Bronchial epithelial cell (primary cell): ENCODE data around the gene KLK10. TPM values are rescaled to one million over a fixed set of nuclear protein-coding genes. Genes with fewer than 3 reads are reported as not detected.
A peak's percentile ranks its signal among the peaks of the same experiment; 100 is the strongest.

Source experiments
- DNase-seq: peaks from one replicate; pipeline ENCODE4 v3.0.0-alpha.2; 2010; ENCODE audit warnings: low read depth
- FAIRE-seq: peaks from 2 replicates; lab custom pipeline; 2011; peaks lifted over from hg19 to GRCh38; lab: Jason Lieb, UNC
- H3K27me3 ChIP-seq: 2 replicates; pipeline ENCODE4 v1.5.1; 2011; ENCODE audit warnings: low read length; ENCODE audit not compliant: control insufficient read depth, insufficient read depth
- H3K36me3 ChIP-seq: 2 replicates; pipeline ENCODE4 v1.5.1; 2011; ENCODE audit warnings: low read length; ENCODE audit not compliant: control insufficient read depth, insufficient read depth
- H3K4me3 ChIP-seq: 2 replicates; pipeline ENCODE4 v1.5.1; 2011; ENCODE audit warnings: mild to moderate bottlenecking, low read depth, low read length, control low read depth
- CTCF ChIP-seq: IDR thresholded peaks from 2 replicates; pipeline ENCODE4 v1.5.1; 2011; ENCODE audit warnings: mild to moderate bottlenecking, moderate library complexity, low read length, control low read depth, inconsistent platforms; ENCODE audit not compliant: insufficient read depth, severe bottlenecking
- total RNA-seq: library from RNA; depleted of rRNA; stranded (reverse); fragments of >200 nt; gene quantifications from 2 replicates; pipeline ENCODE4 v1.2.1, GENCODE V29; 2014

The KLK10 gene
- total RNA-seq, 1 donor from 2014 or later, result 6.6 TPM

GRCh38 chr19:51020988-51021651, 1.6 kb upstream of the KLK10 start:
- H3K27me3 ChIP-seq, result peaks cover 1% of the 10 kb centered on the region
- DNase-seq (peak; percentile 63), FAIRE-seq (peak; percentile 55)
- peak; percentile 71 for TF ChIP-seq CTCF
- H3K36me3 ChIP-seq, result no peaks in the 10 kb centered on the region
- no peak overlapping the region for H3K4me3 ChIP-seq

- FAIRE-seq (no peak), DNase-seq (no peak)
- TF ChIP-seq CTCF, result no peak
- H3K27me3 ChIP-seq, result peaks cover 1% of the 10 kb centered on the region
- H3K36me3 ChIP-seq, result no peaks in the 10 kb centered on the region
- H3K4me3 ChIP-seq, result peak overlapping the region; percentile 33
Measured at GRCh38 chr19:51018745-51019543, 565 bp downstream of the KLK10 start.

- H3K27me3 ChIP-seq, result peaks cover 1% of the 10 kb centered on the region
- DNase-seq, result peak; percentile 43
- TF ChIP-seq CTCF, result peak; percentile 96
Measured at GRCh38 chr19:51016798-51017683, 2.5 kb downstream of the KLK10 start.

GRCh38 chr19:51015691-51016267, 3.7 kb downstream of the KLK10 start:
- Histone ChIP-seq H3K27me3 (peaks cover 1% of the 10 kb centered on the region), H3K4me3 (no peak overlapping the region), H3K36me3 (no peaks in the 10 kb centered on the region)
- DNase-seq, result no peak
- no peak for FAIRE-seq
- no peak for TF ChIP-seq CTCF

More at GRCh38 chr19:51016798-51017683, 2.5 kb downstream of the KLK10 start:
- Histone ChIP-seq H3K36me3 (no peaks in the 10 kb centered on the region), H3K4me3 (peak overlapping the region; percentile 33)
- no peak for FAIRE-seq

- Histone ChIP-seq H3K4me3 (no peak overlapping the region), H3K36me3 (no peaks in the 10 kb centered on the region), H3K27me3 (peaks cover 1% of the 10 kb centered on the region)
- no peak for TF ChIP-seq CTCF
- DNase-seq (no peak), FAIRE-seq (no peak)
Measured at GRCh38 chr19:51014242-51014641, 5.3 kb downstream of the KLK10 start.
